WERI-Rb-1 (cell line): Measurements from ENCODE around the gene CHST11.

Experiments
- DNase-seq: peaks from one replicate; pipeline ENCODE4 v3.0.0-alpha.2; 2020
- H3K27ac ChIP-seq: fragments of 250-450 bp; sonication (Bioruptor Pico); 2 replicates; pipeline ENCODE4 v1.5.1; 2020; ENCODE audit warnings: mild to moderate bottlenecking, moderate library complexity
- H3K27me3 ChIP-seq: fragments of 250-450 bp; sonication (Bioruptor Pico); 2 replicates; pipeline ENCODE4 v1.5.1; 2021; ENCODE audit warnings: mild to moderate bottlenecking, low read depth, moderate library complexity; ENCODE audit not compliant: insufficient read depth, severe bottlenecking
- H3K36me3 ChIP-seq: fragments of 250-450 bp; sonication (Bioruptor Pico); 2 replicates; pipeline ENCODE4 v1.5.1; 2020; ENCODE audit warnings: mild to moderate bottlenecking, moderate library complexity
- H3K4me3 ChIP-seq: 2 replicates; pipeline ENCODE4 v1.5.1; 2011; ENCODE audit warnings: low read depth, mild to moderate bottlenecking, control low read depth, low read length
- H3K9me3 ChIP-seq: fragments of 250-450 bp; sonication (Bioruptor Pico); 2 replicates; pipeline ENCODE4 v1.5.1; 2021; ENCODE audit warnings: mild to moderate bottlenecking, moderate library complexity; ENCODE audit not compliant: severe bottlenecking
- TF ChIP-seq, protein P1 (sequence below): IDR thresholded peaks from 2 replicates; pipeline ENCODE4 v1.5.1; 2011; ENCODE audit warnings: low read depth, mild to moderate bottlenecking, control low read depth, inconsistent platforms, low read length

CHST11 gene

GRCh38 chr12:104434129-104434528 lies 22.6 kb upstream of the CHST11 start:
- H3K9me3 ChIP-seq = no peaks in the 10 kb centered on the region
- no peak overlapping the region for H3K4me3 ChIP-seq
- no peaks in the 10 kb centered on the region for H3K36me3 ChIP-seq
- no peak overlapping the region for H3K27ac ChIP-seq
- no peak for DNase-seq
- no peaks in the 10 kb centered on the region for H3K27me3 ChIP-seq
- TF ChIP-seq, protein P1, sequence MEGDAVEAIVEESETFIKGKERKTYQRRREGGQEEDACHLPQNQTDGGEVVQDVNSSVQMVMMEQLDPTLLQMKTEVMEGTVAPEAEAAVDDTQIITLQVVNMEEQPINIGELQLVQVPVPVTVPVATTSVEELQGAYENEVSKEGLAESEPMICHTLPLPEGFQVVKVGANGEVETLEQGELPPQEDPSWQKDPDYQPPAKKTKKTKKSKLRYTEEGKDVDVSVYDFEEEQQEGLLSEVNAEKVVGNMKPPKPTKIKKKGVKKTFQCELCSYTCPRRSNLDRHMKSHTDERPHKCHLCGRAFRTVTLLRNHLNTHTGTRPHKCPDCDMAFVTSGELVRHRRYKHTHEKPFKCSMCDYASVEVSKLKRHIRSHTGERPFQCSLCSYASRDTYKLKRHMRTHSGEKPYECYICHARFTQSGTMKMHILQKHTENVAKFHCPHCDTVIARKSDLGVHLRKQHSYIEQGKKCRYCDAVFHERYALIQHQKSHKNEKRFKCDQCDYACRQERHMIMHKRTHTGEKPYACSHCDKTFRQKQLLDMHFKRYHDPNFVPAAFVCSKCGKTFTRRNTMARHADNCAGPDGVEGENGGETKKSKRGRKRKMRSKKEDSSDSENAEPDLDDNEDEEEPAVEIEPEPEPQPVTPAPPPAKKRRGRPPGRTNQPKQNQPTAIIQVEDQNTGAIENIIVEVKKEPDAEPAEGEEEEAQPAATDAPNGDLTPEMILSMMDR = no peak

DNA sequence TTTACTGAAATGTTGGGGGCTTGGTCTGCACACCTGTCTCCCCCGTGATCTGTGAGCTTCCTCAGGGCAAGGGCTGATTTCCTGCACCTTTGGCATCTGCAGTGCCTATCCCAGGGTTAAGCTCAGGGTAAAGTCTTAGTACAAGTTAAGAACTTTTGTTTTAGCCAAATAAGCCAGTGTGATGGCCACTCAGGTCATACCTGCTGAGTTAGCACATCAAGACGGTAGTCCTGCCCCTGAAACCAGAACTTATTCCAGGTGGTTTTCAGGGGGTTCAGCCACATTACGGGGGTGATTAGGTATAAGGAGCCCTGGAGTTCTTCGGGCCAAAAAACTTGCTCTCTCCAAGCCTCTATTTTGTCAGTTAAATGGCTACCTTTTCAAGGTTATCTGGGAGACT lies 21.6 kb upstream of the CHST11 start:
- H3K27ac ChIP-seq = no peak overlapping the region
- TF ChIP-seq, protein P1 = no peak
- H3K27me3 ChIP-seq = no peaks in the 10 kb centered on the region
- no peak for DNase-seq
- no peaks in the 10 kb centered on the region for H3K9me3 ChIP-seq
- no peak overlapping the region for H3K4me3 ChIP-seq
- no peaks in the 10 kb centered on the region for H3K36me3 ChIP-seq

GRCh38 chr12:104435765-104436164 lies 21.0 kb upstream of the CHST11 start:
- TF ChIP-seq, protein P1 = no peak

GRCh38 chr12:104436790-104437189 lies 20.0 kb upstream of the CHST11 start:
- H3K27me3 ChIP-seq = no peaks in the 10 kb centered on the region
- DNase-seq = no peak
- H3K36me3 ChIP-seq = no peaks in the 10 kb centered on the region
- no peak overlapping the region for H3K27ac ChIP-seq
- no peaks in the 10 kb centered on the region for H3K9me3 ChIP-seq
- H3K4me3 ChIP-seq = no peak overlapping the region
- TF ChIP-seq, protein P1 = no peak

More at GRCh38 chr12:104435765-104436164, 21.0 kb upstream of the CHST11 start:
- Histone ChIP-seq H3K9me3 (no peaks in the 10 kb centered on the region), H3K27ac (no peak overlapping the region), H3K27me3 (no peaks in the 10 kb centered on the region), H3K36me3 (no peaks in the 10 kb centered on the region), H3K4me3 (no peak overlapping the region)
- no peak for DNase-seq

GRCh38 chr12:104438134-104438533 lies 18.6 kb upstream of the CHST11 start:
- Histone ChIP-seq H3K9me3 (no peaks in the 10 kb centered on the region), H3K27ac (no peak overlapping the region), H3K27me3 (no peaks in the 10 kb centered on the region), H3K4me3 (no peak overlapping the region), H3K36me3 (no peaks in the 10 kb centered on the region)
- DNase-seq = no peak
- TF ChIP-seq, protein P1 = no peak

DNA sequence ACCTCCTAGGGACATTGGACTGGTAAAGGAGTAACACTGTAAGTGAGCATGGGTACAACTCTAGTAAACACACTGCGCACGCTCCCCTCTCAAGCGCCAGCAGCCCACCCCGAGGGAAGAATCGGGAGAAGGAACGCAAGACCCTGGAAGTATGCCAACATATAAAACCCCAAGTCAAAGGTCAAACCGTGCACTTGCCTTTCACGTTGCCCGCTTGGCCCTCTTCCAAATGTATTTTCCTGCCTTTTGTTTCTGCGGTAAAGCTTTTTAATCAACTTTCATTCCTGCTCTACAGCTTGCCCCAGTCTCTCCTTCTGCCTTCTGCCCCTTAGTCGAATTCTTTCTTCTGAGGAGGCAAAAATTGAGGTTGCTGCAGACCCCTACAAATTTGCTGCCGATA lies 17.6 kb upstream of the CHST11 start:
- Histone ChIP-seq H3K4me3 (no peak overlapping the region), H3K36me3 (no peaks in the 10 kb centered on the region), H3K27ac (no peak overlapping the region), H3K9me3 (no peaks in the 10 kb centered on the region), H3K27me3 (no peaks in the 10 kb centered on the region)
- DNase-seq = no peak
- TF ChIP-seq, protein P1 = no peak
